ENCODE data around the gene GRM8.

GRM8 gene

DNA sequence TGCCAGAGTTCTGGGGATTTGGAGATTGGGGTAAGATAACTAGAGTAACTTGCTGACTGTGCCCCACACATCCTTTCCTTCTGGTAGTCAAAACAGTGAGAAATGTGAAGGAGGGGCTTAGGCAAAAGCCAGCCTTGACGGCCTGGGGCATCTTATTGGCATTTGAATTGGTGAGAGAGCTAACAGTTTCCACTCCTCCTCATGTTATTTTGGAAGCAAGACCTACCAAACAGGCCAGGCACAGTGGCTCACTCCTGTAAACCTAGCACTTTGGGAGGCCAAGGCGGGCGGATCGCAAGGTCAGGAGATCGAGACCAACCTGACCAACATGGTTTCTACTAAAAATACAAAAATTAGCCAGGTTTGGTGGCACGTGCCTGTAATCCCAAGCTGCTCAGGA is 596.6 kb downstream of the GRM8 start:
- DNase-seq = peak; percentile 52

DNA sequence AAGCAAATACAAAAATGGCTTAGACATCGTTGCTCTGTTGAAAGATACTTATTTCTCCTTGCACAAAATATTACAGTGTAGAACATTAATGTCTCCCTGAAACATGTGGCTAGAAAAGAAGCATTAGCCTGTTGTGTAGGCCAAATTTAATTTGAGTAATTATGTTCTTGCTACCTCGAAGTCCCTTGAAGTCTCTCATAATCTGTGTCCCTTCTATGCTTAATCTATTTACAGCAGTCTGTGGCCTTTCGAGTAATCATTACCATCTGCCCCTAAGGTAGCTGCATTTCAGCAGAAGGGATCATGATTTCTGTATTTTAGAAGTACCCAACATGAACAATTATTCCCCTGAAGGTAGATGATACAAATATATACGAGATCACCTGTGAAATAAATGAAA is 615.2 kb downstream of the GRM8 start:
- no peak for DNase-seq

DNA sequence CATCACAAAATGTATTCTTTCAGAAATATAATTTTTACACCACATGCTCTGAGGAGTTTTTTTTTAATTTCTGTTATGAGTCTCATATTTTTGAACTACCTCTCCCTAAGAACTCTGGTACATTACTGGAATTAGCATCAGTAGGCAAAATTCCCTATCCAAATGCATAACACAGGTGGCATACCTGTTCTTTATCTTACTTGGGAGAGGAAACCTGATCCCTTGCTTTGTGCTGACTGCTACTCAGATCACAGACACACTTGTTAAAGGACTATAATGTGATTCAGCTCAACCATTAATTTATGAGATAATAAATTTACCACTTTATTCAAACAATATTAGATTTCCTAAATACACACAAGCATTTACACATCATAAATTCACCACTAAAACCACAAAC is 617.2 kb downstream of the GRM8 start:
- DNase-seq = no peak

DNA sequence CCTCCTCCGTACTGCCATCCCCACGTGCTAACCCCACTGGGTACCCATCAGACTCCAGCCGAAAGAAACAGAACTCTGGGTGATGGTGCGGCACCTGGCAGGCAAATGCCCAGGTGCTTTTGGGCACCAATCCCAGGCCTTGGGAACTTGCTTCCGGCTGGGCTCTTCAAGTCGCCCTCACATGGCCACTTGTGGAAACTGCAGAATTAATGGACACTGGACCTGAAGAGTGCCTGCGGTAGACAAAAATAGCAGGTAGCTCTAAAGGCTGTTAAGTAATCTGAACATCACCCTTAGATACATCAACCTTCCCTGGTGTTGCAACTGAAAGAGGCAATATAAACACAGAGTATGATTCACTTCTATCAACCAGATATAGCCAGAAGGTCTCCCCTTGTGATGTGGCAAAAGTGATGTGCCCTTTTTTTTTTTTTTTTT is 644.4 kb downstream of the GRM8 start:
- peak; percentile 74 for DNase-seq

DNA sequence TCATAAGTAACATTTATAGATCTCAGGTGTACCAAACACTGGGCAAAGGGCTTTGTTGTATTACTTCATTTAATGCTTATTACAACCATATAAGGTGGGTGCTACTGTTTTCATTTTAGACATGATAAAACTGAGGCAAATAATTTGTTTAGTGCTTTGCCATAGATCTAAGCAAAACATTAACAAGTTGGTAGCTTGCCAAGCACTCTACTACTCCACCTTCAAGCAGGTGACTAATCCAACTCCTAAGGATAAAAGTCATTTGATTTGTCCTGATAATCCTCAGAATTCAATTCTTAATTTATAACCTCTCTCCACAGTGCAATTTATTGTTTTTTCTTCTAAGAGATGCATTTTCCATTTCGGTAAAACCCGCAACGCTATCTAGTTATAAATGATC is 646.4 kb downstream of the GRM8 start:
- DNase-seq = no peak

DNA sequence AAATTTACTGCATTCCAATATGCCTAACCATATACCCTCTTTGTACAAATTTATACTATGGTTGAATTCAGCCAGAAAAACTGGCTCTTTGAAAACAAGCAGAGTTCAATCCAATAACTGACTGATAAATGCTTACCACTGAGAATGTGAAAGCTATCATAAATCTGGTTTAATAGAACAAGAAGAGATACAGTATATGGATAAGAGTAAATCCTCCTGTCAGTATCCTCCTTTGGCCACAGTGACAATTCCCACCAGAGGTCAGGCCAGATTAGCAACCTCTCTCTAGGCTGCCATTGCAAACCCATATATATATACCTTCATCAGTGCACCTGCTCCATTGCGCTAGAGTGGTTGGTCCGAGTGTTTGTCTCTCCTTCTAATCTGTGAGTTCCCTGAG is 647.2 kb downstream of the GRM8 start:
- no peak for DNase-seq

DNA sequence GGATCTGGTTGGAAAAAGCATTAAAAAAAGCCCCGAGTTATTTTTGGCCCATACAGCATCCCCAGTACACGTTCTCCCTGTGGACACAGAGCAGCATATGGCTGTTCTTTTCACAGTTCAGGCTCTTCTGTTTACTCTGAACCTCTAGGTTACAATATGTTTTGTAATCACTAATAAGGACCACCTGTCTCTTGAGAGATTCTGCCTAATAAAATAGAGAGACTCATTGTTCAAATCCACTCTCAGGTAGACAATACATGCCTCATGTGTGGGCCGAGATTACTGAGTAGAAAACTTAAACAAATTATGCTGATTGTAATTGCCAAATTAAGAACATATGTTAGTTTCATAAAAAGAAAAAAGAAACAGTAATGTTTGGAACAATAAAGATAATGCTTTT is 647.7 kb downstream of the GRM8 start:
- no peak for DNase-seq

DNA sequence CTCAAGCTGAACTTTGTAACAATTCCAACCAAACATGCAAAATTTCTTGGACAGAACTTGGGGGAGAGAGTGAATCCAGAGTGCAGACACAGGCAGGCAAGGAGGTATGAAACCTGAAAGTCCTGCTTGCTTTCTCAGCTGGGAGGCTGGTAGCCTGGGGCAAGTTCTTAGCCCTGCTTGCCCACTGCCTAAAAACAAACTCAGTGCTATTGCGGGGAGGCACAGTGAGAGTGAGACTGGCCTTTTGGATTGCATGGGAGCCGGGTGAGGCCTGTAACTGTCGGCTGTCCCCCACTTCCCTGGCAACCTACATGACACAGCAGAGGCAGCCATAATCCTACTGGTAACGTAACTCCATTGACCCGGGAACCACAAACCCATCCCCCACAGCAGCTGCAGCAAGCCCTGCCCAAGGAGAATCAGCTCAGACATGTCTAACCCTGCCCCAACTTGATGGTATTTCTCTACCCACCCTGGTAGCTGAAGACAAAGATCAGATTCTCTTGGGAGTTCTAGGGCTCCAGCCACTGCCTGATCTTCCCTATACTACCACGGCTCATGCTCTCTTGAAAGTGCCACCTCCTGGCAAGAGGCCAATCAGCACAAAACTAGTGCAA is 663.6 kb downstream of the GRM8 start:
- DNase-seq = peak; percentile 64

DNA sequence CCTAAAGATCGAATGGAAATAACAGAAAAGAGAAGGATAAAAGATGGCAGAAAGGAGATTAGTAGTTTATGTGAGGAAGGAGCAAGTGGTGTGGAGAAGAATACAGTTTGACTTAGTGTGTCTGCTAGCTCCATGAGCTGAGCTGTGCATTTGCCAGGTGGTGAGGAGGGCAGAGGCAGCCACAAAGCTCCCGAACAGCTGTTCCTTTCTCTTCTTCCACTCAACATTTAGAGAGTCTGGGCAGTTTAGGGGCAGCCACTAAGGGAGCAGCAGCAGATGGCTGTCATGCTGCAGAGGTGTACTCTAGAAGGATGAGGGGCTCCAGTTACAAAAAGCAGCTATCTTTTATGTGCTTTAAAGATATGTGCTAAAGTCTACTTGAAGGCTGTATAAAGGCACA is 674.4 kb downstream of the GRM8 start:
- DNase-seq = no peak

DNA sequence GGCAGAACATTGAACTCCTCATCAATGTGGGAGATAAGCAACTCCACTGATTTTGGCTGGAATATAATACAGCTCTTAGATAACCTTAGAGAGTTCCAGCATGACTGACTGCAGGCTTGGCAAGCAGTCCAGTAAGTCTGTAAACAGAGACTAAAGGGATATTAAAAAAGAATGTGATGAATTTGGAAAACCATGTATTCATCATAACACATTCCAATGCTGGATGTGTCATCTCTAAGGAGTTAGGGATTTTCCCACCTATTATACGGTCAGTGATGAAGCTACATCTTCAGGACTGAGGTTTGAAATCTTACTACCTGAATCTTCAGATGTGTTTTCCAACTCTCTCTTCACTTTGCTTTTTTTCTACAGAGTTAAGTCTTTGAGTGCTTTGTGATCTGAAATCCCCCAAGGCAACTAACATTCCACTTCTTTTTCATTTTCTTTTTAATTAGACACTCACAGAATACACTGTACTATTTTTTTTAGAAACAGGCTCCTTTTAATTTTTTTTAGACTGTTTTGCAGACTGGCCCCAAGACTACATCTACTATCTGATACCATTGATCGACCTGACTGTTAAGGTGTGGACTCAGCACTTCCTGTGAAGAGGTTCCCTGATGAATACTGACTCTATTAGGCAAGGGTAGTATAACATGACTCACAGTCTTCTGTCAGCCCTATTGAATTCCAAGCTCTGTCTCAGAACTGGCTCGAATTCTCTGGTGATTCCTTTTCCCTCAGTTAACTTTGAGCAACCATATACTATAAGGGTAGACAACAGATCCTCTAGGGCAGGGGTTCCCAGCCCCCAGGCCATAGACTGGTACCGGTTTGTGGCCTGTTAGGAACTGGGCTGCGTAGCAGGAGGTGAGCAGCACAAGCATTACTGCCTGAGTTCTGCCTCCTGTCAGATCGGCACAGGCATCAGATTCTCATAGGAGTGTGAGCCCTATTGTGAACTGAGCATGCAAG is 678.2 kb downstream of the GRM8 start:
- peak; percentile 89 for DNase-seq

DNA sequence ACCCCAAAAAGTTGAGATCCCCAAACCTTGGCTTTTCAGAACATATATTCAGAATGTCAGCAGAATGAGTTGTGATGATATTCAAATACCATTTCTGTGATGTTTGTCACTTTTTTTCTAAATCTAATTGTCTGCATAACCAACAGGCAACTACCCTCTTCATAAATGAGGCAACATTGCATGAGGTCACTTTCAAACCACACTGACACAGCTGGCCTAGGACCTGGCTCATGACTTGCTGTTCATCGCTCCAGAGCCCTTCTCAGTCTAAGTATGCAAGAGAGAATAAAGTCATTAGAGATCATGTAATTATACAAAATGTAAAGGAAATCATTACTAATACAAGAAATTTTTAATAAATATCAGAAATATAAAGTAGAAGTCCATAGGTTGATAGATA is 681.9 kb downstream of the GRM8 start:
- no peak for DNase-seq

DNA sequence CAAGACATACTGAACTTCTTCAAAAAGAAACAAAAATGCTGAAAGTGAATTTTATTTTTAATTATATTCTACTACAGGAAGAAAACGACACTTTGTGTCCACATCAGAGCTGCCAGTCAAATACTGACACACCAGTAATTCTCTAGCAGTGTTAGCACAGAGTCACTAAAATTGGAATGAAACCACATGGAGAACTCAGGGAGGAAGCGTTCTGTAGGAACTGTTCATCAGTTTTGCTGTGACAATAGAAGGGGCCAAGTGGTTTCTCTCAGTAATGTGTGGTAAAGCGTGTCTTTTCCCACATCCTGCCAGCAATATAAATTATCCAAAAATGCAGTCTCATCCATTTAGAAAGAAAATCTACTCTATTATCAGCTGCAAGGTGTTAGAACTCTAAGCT is 683.3 kb downstream of the GRM8 start:
- no peak for DNase-seq

DNA sequence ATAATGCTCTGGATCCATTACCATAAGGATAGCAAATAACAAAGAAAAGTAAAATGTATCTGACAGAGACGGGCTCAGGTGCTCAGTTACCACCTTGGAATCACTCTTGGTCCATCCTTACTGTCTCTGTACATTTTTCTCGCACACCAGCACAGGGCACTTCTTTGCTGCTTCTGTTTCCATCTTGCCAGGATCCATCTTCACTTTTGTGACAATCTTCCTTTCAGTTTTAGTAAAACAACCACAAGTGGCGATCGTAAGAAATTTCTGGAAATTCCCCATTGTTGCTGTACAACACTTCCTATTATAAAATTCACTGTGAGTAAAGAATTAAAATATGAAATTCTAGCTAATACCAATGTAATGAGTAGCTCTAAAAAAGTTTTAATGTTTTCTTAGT is 695.5 kb downstream of the GRM8 start:
- DNase-seq = no peak

DNA sequence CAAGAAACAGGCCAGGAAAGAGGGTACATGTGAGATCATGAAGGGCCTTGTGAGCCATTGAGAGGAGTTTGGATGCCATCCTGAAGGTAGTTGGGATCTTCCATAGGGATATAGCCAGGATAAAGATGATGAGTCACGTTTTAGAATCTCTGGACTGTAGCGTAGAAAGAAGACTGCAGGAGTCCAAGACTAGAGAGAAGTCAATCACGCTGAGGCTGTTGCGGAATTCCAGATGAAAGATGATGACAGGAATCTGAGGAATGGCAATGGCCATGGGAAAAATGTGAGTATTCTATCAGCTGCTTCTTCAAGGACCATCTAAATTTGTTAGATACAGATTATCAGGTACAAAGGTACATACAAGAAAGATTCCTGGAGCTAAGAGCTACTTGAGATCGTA is 711.3 kb downstream of the GRM8 start:
- DNase-seq = peak; percentile 60

DNA sequence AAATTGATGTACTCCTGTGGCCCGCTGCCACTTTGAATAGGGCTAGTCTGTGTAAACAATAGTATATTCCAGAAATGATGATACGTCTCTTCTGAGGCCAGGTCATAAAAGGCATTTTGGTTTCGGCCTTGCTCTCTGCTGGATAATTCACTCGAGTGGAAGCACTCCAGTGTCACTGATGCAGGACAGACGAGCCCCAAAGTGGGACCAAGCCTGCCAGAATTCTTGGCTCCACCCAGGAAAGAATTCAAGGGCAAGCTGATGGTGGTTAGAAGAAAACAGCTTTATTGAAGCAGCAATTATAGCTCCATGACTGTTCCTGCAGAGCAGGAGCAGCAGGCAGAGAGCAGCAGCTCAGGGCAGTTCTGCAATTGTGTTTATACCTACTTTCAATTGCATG is 717.6 kb downstream of the GRM8 start:
- no peak for DNase-seq

DNA sequence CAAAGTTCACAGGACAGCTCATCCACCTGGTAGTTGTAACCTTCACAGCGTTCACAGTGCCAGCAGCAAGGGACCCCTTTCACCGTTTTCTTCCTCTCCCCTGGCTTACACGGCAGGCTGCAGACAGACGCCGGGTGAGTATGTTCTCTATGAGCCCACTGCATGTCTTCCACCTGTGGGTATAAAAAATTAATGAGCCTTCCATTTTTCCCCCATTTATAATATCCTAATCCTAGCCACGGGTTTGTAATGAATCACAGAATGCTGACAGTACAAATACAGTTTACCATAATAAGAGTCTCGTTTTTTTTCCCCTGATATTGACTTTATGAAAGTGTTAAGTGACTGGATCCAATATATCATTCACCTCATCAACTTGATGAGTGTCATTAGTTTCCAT is 719.0 kb downstream of the GRM8 start:
- DNase-seq = no peak

DNA sequence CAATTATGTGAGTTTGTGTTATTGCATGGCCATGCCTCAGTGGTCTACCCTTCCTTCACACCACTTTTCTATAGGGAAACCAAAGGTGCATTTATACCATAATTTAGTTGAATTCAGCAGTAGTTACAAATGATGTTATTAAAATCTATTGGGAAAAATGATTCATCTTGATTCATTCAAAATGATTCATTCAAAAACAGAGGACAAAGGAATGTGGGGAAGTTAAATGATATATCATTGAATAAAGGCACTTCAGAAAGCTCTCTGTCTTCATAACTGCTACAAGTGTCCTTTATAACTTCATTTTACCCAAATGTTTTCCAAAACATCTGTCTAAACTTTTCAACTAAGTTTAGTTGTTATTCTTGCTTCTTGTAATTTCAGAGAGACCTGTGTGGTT is 722.9 kb downstream of the GRM8 start:
- no peak for DNase-seq

DNA sequence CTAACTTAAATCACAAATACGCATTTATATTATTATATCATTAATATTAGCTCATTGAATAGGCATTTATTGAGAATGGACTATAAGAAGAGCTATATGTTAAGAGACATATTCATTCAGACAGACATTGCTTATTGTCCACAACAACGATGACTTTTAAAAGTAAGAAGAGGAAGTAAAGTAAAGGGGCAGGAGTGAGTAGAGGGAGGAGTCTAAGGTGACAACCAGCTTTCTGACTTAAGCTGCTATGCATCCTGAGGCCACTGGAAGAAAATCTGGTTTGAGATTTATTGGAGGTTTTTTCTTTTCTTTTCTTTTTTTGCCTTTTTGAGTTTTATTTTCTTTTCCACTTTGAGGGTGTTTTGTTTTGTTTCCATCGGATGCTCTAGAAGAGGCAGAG is 723.5 kb downstream of the GRM8 start:
- no peak for DNase-seq

DNA sequence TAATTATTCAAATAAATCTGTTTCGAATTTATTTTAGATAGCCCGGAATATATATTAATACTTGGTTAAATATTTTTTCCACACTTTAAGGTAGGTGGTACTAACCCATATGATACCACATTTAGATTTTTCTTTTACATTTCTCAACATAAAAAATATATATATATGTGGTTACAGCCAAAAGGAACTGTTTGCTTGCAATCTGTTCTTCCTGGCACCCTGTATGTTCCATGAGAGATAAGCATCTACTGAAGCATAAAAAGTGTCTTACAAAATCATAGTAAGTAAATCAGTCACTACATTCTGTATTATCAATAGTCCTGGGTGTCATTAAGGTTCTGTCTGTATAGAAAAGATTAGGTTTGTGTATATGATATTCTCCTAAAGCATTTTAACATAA is 726.8 kb downstream of the GRM8 start:
- no peak for DNase-seq

DNA sequence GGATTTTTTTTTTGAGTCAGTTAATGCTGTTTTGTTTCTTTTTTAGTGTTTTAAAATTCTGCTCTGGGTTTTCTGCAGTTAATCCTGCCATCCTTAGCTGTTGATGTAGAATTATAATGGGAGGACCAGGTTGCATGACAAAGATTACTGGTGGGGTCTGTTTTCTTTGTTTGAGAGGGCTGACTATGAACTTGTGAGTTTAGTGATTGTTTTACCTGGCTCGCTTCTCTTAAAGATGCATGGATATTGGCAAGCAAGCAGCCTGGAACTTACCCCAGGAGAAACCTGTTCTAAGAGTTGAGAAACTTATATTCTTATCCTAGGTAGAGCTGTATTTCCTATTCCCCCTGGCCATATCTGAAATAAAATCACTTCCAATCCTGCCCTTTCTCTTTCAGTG is 727.8 kb downstream of the GRM8 start:
- DNase-seq = no peak

DNA sequence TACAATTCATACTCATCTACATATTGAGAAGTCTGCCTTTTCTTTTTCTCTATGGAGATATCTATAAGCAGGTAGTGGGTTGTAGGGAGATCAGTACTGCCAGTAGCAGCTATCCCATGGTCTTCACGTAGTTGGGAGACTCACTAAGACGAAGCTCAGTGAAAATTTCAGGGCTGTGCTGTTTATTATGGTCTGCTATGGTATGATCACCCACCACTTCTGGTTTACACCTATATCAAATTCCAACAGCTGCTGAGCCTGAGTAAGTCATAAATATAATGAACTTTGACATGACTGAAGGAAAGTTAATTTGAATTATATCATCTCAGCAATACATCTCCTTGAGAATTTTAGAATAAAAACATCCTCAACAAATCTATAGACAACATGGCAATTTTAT is 741.7 kb downstream of the GRM8 start:
- no peak for DNase-seq

DNA sequence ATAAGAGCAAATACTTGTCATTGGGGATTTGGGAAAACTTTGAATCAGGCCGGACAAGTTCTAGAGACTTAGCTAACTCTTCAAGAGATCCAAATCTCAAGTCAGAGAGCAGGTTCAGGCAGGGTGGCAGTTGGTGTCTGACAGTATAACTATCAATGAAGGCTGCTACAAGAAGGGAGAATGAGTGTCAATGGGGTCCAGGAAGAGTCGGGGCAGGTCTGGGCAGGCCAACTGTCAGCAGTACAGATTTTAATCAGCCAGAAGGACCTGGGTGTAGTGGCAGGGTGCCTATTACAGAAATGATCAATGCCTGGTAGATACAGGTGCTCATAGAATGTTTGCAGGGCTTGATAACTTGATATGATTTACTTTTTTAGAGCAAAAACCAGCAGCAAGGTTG is 751.1 kb downstream of the GRM8 start:
- no peak for DNase-seq

DNA sequence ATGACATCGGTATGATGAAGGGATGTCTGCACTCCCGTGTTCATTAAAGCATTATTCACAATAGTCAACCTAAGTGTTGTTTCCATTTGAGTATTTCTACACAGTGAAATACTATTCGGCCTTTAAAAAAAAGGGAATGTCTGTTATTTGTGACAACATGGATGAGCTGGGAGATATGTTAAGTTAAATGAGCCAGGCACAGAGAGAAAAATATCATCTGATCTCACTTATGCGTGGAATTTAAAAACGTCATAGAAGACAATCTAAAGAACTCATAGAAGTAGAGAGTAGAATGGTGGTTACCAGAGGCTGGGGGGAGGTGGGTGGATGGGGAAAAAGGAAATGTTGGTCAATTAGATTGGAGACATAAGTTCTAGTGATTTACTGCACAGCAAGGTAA is 753.3 kb downstream of the GRM8 start:
- no peak for DNase-seq

DNA sequence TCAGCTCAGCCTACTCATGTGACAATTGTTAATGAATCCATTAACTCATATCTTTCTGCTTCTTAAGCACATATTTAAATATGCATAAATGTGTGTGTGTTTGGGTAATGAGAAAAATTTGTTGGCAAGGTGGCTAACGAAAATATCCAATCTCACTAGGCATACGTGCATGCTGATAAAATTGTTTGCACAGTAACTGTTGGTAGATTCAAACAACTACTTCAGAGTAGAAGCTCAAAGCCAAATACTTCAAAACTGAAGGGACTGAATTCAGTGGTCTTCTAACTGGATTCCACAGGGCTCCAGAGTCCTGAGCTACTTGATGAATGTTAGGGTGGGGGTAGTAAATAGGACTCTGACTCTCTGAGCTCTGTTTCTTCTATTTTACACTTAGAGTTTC is 757.0 kb downstream of the GRM8 start:
- DNase-seq = no peak

DNA sequence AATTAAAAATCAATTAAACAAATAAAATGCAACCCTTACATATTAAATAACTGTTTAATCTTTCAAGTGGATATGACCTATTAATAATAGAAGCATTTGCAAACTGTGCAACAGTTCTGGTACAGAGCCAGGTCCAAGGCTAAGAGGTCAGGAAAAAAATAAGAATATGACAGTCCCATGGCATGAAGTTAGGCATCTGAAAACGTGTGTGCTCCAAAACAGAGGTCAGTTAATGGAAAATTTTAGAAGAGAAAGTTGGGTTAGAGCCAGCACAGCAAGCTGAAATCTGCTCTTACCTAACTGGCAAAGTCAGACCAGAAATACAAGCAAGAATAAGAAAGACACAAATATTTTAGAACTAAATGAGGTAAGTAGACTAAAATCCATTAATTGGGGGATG is 757.7 kb downstream of the GRM8 start:
- no peak for DNase-seq

Data from islet precursor cell (in vitro differentiated cells).